Fibroblast of skin of left biceps (primary cell): ENCODE results near the gene DUSP2.

Experiments
- DNase-seq, 2 experiments: peaks; one replicate each; pipeline ENCODE4 v3.0.0-alpha.2; 2013; ENCODE audit warnings: low read depth in 2 of 2

The DUSP2 gene

DNA sequence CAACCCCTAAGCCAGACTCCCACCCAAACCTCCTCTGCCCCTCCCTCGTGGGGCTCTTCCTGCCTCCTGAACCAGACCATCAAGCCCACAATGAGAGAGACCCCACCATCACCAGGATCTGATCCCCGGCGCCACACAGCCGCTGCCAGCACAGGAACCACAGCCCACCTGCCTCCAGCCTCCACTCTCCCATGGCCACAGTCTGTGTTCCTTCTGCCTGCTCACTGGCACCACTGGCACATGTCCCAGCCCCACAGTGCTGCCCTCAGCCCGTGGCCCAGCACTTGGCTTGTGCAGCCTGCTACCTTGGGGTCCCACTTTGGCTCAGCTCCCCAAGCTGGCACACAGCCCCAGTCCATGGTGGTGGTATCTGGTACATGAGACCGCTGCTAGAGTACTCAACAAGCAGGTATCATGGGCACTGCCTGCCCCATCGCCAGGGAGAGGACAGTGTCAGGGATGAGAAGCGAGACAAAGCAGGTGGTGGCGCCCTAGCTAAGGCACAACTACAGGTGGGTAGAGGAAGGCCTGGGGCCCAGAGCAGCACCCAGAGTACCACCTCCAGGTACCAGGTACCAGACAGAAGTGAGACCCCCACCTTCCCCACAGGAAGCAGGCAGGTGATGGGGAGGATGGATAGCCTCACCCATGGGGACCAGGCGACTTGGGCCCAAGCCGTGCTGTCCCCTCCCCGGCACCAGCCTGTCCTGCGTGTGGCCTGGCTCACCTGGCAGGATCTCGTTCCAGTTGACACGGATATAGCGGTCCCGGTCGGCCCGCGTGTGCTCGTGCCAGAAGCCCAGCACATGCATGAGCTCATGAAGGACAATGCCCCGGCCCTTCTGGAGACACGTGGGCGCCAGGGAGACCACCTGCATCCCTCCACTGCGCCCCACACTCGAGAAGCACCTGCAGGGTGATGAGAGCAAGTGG, 13.2 kb downstream of the DUSP2 start:
- no peak for DNase-seq

DNA sequence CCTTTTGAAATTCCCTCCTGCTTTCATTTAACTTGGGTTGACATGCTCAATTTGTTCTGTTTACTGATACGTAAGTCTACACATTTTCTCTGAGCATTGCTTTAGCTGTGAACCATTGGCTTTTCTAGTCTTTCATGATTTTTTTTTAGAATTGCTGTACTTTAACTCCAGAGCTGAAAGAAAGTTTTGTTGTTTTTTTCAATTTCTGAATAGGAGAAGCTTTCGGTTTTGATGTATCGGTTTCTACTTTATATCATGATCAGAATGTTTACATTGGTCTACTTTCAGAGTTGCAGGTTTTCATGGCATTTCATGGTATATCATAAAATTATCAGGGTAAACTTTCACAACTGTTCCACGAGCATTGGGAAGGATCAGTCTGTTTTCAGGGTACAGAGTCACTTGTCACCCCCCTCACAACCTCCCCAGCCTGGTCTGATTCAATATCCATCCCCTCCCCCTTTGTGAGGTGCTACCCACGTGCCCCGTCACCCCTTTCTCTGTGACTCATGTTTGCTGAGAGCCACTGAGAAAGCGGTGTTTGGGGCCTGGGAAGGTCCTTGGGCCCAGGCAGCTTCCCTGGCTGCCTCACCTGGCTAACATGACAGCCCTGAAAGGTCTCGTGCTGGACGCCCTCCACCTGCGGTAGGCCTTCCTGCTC, 14.0 kb downstream of the DUSP2 start:
- no peak for DNase-seq

DNA sequence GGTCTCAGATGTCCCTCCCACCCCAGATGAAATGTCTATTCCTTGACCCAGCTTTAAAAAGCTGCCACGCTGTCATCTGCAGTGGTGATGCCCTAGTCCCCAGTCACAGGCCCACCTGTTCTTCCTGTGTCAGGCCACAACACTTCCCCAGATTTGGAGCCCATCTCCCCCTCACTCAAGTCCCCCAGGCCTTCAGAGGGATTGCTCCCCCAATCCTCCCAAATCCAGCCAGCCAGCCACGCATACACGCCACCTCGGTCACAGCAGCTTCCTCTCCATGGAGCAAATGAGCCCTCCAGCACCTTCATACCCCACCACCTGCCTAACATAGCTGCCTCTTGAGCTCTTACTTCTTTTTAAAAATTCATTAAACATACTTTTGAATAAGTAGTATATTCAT, 14.8 kb downstream of the DUSP2 start:
- no peak for DNase-seq

DNA sequence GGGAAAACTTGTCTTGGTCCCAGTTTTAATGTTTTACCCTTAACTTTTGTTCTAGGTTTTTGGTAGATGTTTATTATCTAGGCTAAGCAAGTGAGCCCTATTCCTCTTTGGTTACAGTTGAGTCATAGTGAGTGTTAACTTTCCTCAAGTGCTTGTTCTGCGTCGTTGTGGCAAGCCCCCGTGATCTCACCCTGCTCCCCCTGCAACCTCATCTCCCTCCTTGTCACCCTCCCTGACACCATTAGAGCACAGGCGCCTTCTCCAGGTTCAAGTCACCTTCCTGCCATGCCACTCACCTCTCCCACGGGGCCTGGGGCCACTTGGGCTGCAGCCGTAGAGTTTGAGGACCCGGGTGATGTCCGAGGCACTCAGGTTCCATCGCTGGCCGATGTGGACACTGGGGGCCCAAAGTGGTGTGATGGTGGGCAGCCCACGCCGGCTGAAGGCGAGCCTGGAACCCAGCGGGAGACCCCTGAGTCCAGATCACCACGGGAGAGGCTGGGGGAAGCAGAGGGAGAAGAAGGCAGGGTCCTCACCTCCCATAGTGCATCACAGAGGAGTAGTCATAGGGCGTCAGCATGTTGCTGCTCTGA, 15.6 kb downstream of the DUSP2 start:
- no peak for DNase-seq

DNA sequence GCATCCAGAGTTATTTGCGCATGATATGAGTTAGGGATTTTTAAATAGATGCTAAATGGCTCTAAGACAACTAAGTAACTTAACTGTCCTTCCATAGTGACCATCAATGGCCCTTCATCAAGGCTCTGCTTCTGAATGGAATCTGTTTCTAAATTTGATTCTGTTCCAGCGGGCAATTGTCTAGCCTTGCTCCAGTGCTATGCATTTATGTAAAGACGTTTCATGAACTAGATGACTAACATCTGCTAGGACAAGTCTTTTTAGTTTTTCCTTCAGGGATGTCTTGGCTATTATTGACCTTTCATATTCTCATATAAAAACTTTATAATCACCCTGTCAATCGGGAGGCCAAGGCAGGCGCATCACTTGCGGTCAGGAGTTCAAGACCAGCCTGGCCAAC, 16.8 kb downstream of the DUSP2 start:
- DNase-seq, result no peak

DNA sequence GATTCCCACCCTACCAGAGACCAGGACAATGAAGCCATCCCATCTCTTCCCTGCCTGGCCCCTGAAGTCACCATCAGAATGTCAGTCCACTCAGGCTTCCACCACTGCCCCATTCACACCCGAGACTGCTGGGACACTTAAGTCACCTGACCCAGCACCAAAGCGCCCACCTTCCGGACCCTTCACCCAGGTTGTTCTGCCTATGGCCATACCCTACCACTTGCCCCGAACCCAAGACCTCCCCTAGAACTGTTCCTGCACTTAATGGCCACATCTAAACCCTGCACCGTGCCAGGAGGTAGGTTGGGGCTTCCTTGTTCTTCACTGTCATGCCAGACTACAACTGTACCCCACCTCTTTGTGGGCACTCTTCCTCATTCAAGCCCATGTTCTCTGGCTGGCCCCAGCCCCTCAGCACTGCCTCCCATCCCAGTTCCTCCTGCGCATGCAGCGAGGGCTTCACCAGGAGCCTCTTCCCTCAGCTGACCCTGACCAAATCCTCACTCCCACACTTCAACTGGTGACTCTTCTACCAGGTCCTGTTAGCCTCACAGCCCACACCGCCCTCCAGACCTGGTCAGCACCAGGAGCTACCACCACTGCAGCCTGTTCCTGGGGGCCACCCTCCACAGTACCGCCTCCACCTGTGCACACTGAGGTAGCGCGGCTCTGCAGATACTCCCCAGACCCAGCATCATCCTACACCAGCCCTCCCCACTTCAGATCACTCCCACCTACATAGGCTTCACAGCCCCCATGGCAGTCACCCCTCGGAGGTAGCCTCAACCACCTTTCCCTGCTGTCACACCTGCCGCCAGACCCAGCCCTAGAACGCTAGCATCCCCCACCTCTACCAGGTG, 20.6 kb downstream of the DUSP2 start:
- no peak for DNase-seq

DNA sequence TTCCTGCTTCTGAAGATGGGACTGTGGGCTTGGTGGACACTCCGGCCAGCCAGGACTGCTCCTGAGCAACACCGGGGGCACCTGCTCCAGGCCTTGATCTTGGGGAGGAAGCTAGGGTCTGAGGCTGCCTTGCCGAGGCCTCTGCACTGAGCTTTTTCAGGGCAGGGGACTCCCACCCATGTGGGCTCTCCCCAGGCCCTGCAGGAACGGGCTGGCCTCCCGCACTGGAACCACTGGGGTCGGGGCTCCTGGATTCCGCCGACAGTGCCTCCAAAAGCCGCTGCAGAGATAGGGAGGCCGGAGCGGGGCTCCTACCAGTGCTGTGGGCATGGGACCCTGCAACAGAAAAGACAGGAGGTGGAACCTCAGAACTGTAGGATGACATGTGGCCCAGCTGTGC, 21.3 kb downstream of the DUSP2 start:
- DNase-seq, result no peak

DNA sequence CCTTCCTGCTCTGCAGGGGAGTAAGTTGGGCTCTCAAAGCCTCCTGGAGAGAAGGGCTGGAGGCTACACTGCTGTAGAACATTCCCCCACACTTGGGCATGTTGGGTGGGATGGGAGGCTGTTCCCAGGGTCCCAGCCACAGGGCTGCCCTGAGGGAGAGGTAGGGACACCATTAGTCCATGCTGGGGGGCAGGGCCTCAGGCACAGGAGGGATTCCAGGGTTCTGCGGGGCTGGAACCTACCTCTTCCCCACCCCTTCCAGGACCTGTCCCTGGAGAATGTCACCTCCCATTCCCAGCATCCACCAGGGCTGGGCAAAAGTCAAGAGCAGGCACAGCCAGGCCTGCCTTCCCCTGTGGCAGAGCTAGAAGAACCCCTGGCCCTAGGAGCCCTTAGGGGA, 21.9 kb downstream of the DUSP2 start:
- DNase-seq, result no peak

DNA sequence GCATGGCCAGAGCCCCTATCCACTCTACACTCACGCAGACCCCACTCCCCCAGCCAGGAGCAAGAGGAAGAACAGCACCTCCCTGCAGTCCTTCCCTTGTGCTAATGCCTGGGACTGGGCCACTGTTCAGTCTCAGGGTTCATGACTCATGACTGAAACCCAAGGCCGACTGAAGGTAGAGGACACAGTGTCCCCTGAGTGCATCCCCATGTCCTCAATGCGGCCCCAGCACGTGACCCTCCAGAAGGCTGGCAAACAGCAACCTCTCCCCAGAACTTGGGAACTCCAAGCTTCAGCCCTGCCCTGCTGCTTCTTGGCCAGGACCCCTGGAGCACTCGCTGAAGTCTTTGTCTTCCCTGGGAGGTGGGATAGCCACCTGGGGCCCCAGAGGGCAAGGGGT, 22.8 kb downstream of the DUSP2 start:
- DNase-seq, result no peak

DNA sequence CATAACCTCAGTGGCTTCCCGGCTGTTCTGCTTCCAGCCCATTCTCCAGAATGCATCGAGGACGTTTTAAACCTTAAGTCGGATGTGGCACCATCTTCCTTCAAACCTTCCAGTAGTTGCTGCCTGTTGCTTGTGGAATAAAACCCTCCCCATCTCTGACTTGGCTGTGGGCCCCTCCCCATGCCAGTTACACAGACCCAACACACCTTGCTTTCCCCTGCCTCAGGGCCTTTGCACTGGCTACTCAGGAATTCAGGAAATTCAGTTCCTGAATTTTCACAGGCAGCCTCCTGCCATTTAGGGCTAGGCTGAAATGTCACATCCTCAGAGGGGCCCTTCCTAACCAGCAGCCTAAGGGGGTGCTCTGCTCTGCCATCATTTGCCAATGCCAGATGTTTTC, 23.8 kb downstream of the DUSP2 start:
- DNase-seq, result no peak

DNA sequence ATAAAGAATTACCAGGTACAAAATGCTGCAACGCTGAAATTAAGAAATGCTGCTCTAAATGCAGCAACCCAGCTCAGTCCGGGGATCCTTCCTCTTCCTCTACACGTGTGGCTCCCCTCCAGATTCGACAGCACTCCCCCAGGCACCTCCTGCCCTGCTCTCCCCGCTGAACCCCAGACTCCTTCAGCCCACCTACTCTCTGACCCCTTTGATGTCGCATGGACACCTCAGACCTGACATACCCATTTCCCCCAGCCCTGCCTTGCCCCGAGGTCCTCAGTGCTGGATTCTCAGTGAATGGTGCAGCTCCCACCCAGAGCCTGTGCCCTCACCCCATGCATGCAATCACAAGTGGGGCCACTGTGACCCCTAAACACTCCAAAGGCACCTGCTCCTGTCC, 24.2 kb downstream of the DUSP2 start:
- DNase-seq, result no peak

DNA sequence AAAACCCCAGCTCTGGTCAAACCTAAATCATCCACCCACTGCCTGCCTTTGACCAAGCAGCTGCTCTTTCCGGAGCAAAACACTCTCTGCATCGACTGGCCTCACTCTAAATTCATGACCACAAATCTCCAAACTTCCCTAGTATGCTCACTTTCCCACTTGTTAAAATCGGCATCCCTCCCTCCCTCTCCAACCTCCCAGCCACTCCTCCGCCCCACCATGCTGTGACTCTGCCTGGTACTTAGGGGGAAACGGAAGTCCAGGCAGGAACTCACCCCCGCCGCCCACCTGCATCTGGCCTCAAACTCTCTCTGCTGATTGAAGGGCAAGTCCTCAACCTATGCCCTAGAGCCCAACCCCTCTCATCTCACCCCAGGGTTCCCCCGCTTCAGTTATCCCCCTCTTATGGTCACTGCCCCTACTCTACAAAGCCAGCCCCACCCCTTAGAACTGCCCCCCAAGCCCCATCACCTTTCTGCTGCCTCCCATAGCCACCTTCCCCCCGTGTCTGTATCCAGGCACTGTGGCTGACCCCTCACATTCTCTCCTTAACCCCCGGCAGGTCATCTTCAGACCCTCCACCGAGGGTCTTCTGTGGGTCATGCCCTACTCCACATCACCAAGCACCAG, 25.0 kb downstream of the DUSP2 start:
- DNase-seq, result no peak

DNA sequence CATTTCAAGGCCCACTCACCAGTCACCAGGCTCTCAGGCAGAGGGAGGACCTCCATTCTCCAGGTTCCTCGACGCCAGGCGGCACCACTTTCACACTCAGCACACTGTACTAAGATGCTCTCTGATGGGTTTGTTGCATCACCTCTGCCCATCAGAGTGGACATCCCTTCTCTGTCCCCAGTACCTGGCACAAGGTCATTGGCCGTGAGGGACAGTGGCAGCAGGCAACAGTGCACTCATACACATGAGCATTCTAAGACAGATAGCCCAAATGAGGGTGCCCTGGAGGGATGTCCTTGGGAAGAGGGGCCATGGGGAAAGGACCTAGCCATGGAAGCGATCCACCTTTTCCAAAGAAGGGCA, 25.9 kb downstream of the DUSP2 start:
- no peak for DNase-seq

DNA sequence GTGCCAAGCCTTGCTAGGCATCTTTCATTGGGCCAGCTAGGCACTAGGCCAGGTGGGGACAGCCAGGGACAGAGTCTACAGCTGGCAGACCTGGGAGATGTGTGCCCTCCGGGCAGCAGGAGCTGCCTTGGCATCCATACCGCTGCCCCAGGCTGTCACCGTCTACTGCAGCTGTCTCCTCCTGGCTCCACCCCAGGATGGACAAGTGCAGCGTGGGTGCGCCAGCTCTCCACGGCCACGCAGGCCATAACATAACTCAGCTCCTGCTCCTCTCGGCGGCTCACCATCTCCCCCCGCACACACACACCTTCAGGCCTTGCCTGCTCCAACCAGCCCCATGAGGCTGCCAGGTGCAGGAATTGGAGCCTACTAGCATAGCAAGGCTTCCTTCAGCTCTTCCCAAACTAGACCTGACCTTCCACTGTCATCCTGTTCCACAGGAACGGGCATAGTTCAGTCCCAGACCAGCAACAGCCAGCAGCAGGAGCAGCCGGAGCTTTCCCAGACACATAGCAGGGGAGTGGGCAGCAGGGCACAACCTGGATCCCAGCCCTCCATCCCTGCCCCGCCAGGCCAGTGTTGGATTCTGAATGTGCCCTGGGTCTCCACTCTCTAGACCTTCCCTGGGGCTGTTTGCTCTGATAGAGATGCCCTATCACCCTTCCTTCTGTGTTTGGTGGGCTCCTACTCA, 26.4 kb downstream of the DUSP2 start:
- DNase-seq, result no peak

DNA sequence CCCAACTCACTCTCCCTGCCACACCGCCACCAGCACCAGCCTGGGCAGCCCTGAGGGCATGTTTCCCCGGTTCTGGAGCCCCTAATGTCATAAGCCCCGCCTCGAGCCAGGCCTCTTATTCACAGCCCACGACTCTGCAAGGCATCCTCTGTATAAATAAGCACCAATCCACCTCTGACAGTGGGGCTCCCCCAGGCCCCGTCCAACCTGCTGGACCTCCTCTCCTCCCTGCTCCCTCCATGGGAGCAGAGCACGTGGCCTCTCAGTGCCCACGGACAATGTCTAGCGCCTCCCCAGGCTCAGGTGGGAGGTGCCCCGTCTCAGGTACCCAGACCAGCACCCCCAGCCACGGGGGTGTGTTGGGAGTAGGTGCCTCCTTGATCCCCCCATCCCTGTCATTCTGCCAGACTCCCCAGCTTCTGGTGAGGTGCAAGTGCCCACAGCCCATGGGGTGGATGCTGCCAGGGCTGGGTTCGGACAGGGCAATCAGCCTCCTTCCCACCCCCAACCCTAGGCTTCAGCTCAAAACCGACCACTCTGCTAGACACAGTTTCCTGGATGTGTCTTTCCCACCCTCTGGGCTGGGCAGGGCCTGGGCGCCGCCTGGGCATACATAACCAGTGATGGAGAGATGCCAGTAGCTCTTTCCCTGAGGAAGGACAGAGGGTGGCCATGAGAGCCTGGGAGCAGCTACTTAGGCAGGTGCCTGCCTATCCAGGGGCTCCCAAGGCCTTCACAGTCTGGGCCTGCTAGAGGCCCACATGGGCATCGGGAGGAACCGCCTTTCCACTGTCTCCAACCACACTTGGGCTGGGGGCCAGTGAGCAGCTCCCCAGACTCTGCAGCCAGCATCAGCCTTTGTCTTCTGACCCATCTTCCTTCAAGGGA, 27.3 kb downstream of the DUSP2 start:
- no peak for DNase-seq

DNA sequence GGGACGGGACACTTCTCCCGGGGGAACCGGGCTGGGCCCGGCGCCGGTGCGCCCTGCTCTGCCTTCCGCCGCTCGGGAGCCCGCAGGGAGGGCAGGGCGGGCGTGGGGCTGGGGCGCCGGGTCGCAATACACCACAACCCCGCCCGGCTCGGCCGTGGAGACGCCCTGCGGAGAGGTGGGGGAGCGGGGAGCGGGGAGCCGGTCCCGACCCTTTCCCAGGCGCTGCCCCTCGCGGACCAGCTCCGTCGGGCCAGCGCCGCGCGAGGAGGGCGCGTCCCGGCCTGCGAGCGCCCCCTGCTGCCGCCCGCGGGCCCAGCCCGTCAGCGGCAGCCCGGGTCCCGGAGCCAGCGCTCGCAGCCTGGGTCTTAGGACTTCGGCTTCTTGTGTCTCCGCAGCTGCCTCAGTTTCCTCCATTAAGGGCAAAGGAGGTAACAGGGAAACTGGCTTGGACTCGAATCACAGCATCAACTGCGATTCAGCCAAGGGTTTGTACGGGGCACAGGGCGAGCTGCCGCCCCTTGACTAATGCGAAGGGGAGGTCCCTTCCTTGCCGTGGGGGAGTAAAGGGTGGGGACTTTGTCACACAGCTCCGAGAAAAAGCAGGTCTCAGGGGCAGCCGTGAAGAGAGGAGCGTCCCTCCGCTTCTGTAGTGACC, 28.2 kb downstream of the DUSP2 start:
- no peak for DNase-seq

DNA sequence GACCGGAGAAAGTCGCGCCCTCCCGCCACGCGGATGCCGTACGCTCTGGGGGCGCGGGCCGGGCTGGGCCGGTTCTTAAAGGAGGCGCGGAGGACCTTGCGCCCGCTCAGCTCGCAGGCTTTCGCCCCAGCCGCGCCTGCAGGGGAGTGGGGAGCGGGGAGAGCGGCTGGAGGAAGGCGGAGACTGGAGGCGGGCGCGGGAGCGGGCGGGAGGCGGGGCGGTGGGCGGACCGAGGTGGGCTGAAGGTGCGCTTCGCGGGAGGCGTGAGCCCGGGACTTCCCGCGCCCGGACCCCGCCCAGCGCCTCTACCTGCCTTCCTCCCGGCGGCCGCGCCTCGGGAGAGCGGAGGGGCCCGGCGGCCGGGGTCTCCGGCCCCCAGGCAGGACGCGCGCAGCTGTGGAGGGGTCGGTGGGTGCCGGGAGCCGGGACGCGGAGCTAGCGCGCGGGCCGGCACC, 28.8 kb downstream of the DUSP2 start, which contains the start of gene ADRA2B:
ADRA2B (minus strand) TSS at position 148 of the 455 bp plus-strand sequence. CDS start 422 bp downstream, outside the sequence.
- no peak for DNase-seq

DNA sequence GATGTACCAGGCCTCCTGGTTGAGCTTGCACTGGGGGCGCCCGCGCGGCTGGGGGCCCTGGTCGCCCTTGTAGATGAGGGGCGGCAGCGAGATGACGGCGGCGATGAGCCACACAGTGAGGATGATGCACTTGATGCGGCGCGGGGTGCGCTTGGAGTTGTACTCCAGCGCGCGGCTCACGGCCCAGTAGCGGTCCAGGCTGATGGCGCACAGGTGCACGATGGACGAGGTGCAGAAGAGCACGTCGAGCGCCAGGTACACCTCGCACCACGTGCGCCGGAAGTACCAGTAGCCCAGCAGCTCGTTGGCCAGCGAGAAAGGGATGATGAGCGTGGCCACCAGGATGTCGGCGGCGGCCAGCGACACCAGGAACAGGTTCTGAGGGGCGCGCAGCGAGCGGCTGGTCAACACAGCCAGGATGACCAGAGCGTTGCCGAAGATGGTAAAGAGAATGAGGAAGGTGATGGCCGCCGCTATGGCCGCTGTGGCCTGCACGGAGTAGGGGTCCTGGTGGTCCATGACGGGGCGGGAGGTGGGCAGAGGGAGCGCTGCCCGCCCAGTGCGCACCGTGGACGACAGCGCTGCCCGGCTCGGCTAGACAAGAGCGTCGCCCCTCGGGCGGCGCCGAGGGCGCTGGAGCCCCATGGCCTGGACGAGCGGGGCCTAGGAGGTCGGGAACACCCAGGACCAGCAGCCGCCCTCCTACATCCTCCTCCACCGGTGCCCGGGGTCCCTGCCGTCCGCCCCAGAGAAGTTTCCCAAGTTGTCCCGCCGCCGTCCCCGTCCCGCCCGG, 29.4 kb downstream of the DUSP2 start:
- no peak for DNase-seq
